HEK293 (cell line): Measurements from ENCODE around the gene FMN1.

Experiments
- BCL6B ChIP-seq: fragments of 450-650 bp; formaldehyde crosslinking; IDR thresholded peaks from 2 replicates; pipeline ENCODE4 v1.5.1; 2017; ENCODE audit warnings: missing biosample characterization, missing genetic modification characterization
- CTCF ChIP-seq: fragments of 450-650 bp; formaldehyde crosslinking; IDR thresholded peaks from 2 replicates; pipeline ENCODE4 v1.5.1; 2016; ENCODE audit warnings: missing biosample characterization, missing genetic modification characterization
- ELK4 ChIP-seq: IDR thresholded peaks from 2 replicates; pipeline ENCODE4 v1.6.1; 2011; ENCODE audit warnings: mild to moderate bottlenecking, low read depth, low read length, borderline replicate concordance
- GLI2 ChIP-seq: fragments of 450-650 bp; formaldehyde crosslinking; IDR thresholded peaks from 2 replicates; pipeline ENCODE4; 2017; ENCODE audit warnings: missing biosample characterization, missing genetic modification characterization, low read depth, borderline replicate concordance
- KLF1 ChIP-seq: fragments of 450-650 bp; formaldehyde crosslinking; IDR thresholded peaks from 2 replicates; pipeline ENCODE4 v1.5.1; 2016; ENCODE audit warnings: missing biosample characterization, missing genetic modification characterization
- MEIS1 ChIP-seq: sonication (generic); formaldehyde crosslinking; IDR thresholded peaks from 2 replicates; pipeline ENCODE4 v1.8.1; 2022; ENCODE audit warnings: missing genetic modification reagents, mild to moderate bottlenecking, borderline replicate concordance
- YY1 ChIP-seq: fragments of 450-650 bp; formaldehyde crosslinking; IDR thresholded peaks from 2 replicates; pipeline ENCODE4 v1.5.1; 2018; ENCODE audit warnings: missing biosample characterization, missing genetic modification characterization
- ZNF174 ChIP-seq: fragments of 450-650 bp; formaldehyde crosslinking; IDR thresholded peaks from 2 replicates; pipeline ENCODE4 v1.5.0; 2017; ENCODE audit warnings: missing biosample characterization, mild to moderate bottlenecking, missing genetic modification characterization
- ZNF175 ChIP-seq: fragments of 450-650 bp; formaldehyde crosslinking; IDR thresholded peaks from 2 replicates; pipeline ENCODE4 v1.5.1; 2016; ENCODE audit warnings: missing biosample characterization, missing genetic modification characterization
- ZNF23 ChIP-seq: fragments of 450-650 bp; formaldehyde crosslinking; IDR thresholded peaks from 2 replicates; pipeline ENCODE4 v1.5.1; 2016; ENCODE audit warnings: missing biosample characterization, missing genetic modification characterization, borderline replicate concordance
- ZNF266 ChIP-seq: fragments of 450-650 bp; formaldehyde crosslinking; IDR thresholded peaks from 2 replicates; pipeline ENCODE4 v1.5.1; 2016; ENCODE audit warnings: missing biosample characterization, missing genetic modification characterization, low read depth
- ZNF335 ChIP-seq: fragments of 450-650 bp; formaldehyde crosslinking; conservative IDR thresholded peaks from 2 replicates; pipeline ENCODE4 v1.5.1; 2016; ENCODE audit warnings: missing biosample characterization, missing genetic modification characterization
- ZSCAN30 ChIP-seq: fragments of 450-650 bp; IDR thresholded peaks from 2 replicates; pipeline ENCODE4 v1.5.1; 2018; ENCODE audit warnings: missing biosample characterization, mild to moderate bottlenecking, missing genetic modification characterization, moderate library complexity

- TF ChIP-seq CTCF (tag by site-specific recombination): no peak
- TF ChIP-seq ZNF266 (tag by site-specific recombination): no peak
- TF ChIP-seq YY1 (tag by site-specific recombination): no peak
- no peak for TF ChIP-seq ELK4
- no peak for TF ChIP-seq MEIS1 (CRISPR knock-in tag)
- no peak for TF ChIP-seq ZNF23 (tag by site-specific recombination)
- no peak for TF ChIP-seq ZNF335 (tag by site-specific recombination)
- no peak for TF ChIP-seq BCL6B (tag by site-specific recombination)
- no peak for TF ChIP-seq KLF1 (tag by site-specific recombination)
- no peak for TF ChIP-seq ZNF174 (tag by site-specific recombination)
- no peak for TF ChIP-seq ZSCAN30
- no peak for TF ChIP-seq GLI2 (tag by site-specific recombination)
- no peak for TF ChIP-seq ZNF175 (tag by site-specific recombination)
These were observed 98.9 kb downstream of the FMN1 start for GRCh38 chr15:33095641-33096040.
